ENCODE results near the gene TAS2R10.

The TAS2R10 gene

DNA sequence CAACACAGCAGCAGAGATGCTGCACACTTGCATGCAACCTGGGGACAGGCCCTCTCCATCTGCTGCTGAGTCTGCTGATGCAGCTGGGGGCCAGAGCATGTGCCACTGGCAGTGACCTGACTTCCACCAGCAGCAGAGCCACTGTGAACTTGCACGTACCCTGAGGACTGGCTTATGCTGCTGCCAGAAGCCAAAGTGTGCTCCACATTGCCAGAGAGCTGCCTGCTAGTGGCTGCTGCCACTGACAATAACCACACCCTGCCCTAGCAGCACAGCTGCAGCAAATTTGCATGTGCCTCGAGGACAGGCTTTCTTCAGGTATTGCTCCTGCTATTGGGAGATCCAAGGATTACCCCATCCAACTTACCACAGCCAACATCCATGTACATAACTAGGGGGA, 27.6 kb upstream of the TAS2R10 start:
- POLR2A ChIA-PET, result no interaction called here
- TF ChIP-seq, protein P1, sequence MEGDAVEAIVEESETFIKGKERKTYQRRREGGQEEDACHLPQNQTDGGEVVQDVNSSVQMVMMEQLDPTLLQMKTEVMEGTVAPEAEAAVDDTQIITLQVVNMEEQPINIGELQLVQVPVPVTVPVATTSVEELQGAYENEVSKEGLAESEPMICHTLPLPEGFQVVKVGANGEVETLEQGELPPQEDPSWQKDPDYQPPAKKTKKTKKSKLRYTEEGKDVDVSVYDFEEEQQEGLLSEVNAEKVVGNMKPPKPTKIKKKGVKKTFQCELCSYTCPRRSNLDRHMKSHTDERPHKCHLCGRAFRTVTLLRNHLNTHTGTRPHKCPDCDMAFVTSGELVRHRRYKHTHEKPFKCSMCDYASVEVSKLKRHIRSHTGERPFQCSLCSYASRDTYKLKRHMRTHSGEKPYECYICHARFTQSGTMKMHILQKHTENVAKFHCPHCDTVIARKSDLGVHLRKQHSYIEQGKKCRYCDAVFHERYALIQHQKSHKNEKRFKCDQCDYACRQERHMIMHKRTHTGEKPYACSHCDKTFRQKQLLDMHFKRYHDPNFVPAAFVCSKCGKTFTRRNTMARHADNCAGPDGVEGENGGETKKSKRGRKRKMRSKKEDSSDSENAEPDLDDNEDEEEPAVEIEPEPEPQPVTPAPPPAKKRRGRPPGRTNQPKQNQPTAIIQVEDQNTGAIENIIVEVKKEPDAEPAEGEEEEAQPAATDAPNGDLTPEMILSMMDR (IDR thresholded peaks at IDR 0.05; ENCODE audit: insufficient read depth, low read length, missing control alignments), result no peak
- no peak overlapping the region for H3K4me3 ChIP-seq (ENCODE audit: low read depth, low read length)
- CTCF ChIA-PET, result no interaction called here
- DNase-seq (ENCODE audit: low read depth, low spot score), result no peak

DNA sequence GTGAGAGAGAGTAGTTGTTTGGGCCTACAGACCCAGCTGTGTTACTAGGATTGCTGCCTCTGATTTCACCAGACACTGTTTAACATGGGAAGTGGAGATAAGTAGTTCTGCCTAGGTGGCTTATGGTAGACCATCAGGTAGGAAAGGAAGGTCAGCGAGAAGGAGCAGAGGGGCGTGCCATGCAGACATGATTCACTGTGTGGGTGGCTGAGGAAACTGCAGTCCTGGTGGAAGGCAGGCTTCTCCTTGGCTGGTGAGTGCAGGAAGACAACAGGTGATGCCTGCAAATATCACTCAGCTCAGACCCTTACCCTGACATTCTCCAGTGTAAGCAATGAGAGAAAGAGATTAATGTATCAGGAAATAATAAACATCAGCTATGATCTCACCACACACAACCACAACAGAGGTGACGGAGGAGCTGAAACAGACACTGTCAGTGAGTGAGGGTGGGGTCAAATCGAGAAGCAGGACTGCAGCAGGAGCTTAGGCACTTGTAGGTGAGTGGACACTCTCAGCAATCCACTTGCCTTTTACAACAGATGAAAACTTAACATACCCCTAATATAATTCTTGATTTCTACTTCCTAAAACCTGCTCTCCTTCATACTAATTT, 25.2 kb upstream of the TAS2R10 start:
- TF ChIP-seq, protein P1 (IDR thresholded peaks at IDR 0.05; ENCODE audit: insufficient read depth, low read length, missing control alignments), result no peak
- CTCF ChIA-PET, result no interaction called here
- no peak overlapping the region for H3K4me3 ChIP-seq (ENCODE audit: low read depth, low read length)
- no peak for DNase-seq (ENCODE audit: low read depth, low spot score)
- POLR2A ChIA-PET, result no interaction called here

DNA sequence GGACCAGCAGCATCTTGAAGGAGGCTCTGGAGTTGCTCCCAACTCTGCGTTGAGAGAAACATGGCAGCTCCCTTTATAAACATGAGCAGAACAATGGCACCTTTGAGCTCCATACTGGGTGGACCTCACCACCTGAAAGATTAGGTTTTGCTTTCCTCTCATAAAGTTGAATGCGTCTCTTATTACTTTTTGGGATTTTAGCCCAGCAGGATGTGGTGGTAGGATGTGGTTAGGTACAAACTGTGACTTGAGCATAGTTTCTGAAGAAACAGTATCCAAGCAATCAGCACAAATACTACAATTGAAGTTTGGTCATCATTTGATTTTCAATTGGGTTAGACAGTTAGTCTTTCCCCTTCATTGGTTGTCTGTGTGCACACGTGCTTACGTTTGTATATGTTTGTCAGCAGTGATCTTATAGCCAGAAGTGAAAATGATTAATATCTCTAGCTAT, 23.3 kb upstream of the TAS2R10 start, which contains the start of gene PRR4:
Gene PRR4, minus strand, starts transcription at position 51 of the 454 bp plus-strand sequence. Its CDS starts 38 bp downstream, at position 13.
- no peak for DNase-seq (ENCODE audit: low read depth, low spot score)
- POLR2A ChIA-PET, result no interaction called here
- CTCF ChIA-PET, result no interaction called here
- no peak within 1 kb of the TSS for H3K4me3 ChIP-seq (ENCODE audit: low read depth, low read length)
- TF ChIP-seq, protein P1 (IDR thresholded peaks at IDR 0.05; ENCODE audit: insufficient read depth, low read length, missing control alignments), result no peak

DNA sequence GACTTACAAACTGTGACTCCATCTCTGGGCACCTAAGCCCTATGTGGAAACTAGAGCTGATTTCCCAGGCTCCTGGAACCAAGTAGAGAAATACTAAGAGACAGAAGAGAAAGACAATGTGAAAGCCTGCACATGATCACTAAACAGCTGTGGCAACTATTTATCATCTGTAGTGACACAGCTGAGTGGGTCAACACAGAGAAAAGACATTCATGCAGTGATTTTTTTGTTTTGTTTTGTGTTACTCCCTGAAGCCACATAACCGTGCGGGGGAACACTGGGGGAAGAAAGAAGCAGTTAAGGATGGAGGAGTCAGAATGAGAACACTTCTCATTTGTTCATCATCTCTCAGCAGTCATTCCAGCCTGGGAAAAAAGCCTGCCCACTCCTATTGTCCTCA, 21.6 kb upstream of the TAS2R10 start:
- ChIA-PET CTCF (no interaction called here), POLR2A (no interaction called here)
- no peak overlapping the region for H3K4me3 ChIP-seq (ENCODE audit: low read depth, low read length)
- DNase-seq (ENCODE audit: low read depth, low spot score), result no peak
- TF ChIP-seq, protein P1 (IDR thresholded peaks at IDR 0.05; ENCODE audit: insufficient read depth, low read length, missing control alignments), result no peak

DNA sequence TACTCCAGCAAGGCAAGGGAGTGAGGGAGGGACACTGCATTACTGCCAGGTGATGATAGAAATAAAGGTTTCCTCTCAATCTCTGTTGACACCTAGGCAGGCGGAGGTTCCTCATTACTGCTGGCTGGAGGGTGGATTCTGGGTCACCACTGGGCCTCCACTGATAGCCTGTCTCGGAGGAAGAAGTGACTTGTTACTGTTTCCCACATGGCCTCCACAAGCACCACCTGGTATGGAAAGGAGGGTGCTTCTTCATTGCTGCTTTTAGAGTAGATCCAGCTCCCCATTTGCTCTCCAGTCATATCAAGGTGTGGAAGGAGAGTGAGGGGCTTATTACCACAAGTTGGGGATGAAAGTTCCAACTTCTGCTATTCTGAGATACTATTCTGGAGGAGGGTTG, 16.7 kb upstream of the TAS2R10 start:
- TF ChIP-seq, protein P1 (IDR thresholded peaks at IDR 0.05; ENCODE audit: insufficient read depth, low read length, missing control alignments), result no peak
- ChIA-PET CTCF (no interaction called here), POLR2A (interaction anchor here (0.6 kb wide), 1 partner anchor 182 kb away, joined by 3 read pairs; no protein-coding TSS in a partner anchor)
- DNase-seq (ENCODE audit: low read depth, low spot score), result no peak
- no peak overlapping the region for H3K4me3 ChIP-seq (ENCODE audit: low read depth, low read length)

DNA sequence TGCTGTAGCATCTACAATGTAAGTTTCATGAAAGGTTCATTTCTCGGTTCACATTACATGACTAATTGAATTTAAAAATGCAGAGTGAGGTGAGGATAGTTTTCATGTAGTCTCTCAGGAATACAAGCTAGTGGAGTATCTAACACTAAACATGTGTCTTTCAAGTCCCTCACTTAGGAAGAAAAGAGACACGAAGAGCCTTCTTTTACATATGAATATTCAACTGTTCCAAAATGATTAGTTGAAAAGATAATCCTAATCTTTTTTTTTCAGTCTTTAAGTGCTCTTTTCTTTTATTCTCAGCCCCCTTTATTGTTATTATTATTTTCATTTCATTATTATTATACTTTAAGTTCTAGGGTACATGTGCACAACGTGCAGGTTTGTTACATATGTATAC, 12.3 kb upstream of the TAS2R10 start:
- ChIA-PET POLR2A (no interaction called here), CTCF (no interaction called here)
- TF ChIP-seq, protein P1 (IDR thresholded peaks at IDR 0.05; ENCODE audit: insufficient read depth, low read length, missing control alignments), result no peak
- H3K4me3 ChIP-seq (ENCODE audit: low read depth, low read length), result no peak overlapping the region
- DNase-seq (ENCODE audit: low read depth, low spot score), result no peak

All from AG04449 (cell line).